Measurements from ENCODE around the gene SYT10.
"Not testable (repeated sequence)": the region's sequence is repeated elsewhere in the genome, so short reads cannot be mapped to it uniquely, and the experiment has no call there.

The SYT10 gene

DNA sequence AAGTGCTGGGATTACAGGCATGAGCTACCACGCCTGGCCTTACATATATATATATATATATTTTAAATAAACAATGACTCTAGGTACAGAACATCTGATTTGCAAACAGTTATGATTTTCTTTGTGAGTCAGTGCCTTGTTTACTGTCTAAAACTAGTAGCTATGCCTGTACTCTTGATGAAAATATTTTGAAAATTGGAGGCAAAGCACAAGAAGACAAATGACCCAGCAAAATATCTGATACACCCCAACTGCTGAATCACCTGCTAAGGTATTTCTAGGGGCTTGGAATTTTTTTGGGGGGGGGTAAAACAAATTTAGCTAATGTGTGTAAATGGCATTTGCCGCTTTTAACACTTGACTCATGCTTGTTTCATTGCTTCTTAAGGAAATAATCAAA is 69.3 kb downstream of the SYT10 start:
- DNase-seq (ENCODE audit: insufficient read length, low spot score) (no peak), FAIRE-seq (no peak)

DNA sequence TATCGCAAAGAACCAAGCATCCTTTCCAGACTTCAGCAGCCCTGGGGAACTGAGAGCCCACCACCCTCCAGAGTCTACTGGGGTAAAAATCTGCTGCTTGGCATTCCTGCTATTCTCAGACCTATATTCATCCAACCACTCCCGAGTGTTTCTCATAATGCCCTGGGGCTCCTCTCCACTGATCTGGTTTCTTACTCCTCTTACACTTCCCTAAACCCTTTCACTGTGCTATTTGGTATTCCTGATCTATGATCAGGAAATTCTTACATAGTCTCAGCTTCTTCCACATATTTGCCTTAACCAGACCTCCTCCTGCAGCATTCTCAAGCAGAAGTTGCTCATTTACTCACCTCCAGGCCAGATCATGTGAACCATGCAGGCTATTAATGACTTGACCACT is 82.4 kb downstream of the SYT10 start:
- FAIRE-seq (no peak), DNase-seq (ENCODE audit: insufficient read length, low spot score) (no peak)

DNA sequence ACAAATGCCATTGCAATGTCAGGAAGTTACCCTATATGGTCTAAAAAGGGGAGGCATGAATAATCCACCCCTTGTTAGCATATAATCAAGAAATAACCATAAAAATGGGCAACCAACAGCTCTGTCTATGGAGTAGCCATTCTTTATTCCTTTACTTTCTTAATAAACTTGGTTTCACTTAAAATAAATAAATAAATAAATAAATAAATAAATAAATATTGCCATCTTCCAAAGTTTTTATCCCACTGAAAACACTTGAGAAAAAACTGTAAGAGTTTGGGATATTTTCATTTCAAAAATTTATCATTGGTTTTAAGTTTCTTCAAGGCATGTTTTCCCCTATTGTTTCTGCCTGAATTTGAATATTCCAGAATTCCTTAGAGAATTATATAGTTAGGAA is 89.8 kb downstream of the SYT10 start:
- FAIRE-seq (no peak), DNase-seq (ENCODE audit: insufficient read length, low spot score) (no peak)

- not testable (repeated sequence) for DNase-seq (ENCODE audit: insufficient read length, low spot score); FAIRE-seq
Observed at GRCh38 chr12:33331961-33332398, 107.6 kb downstream of the SYT10 start.

GRCh38 chr12:33330940-33331339 is 108.7 kb downstream of the SYT10 start:
- no peak for FAIRE-seq

More at GRCh38 chr12:33330940-33331339, 108.7 kb downstream of the SYT10 start:
- no peak for DNase-seq (ENCODE audit: insufficient read length, low spot score)
